DND-41 (cell line): ENCODE results near the gene CDH20.

Experiments used
- CTCF ChIP-seq: IDR thresholded peaks from 2 replicates; pipeline ENCODE4 v1.5.1; 2012; ENCODE audit warnings: borderline replicate concordance, low read length, moderate library complexity, mild to moderate bottlenecking; ENCODE audit not compliant: poor library complexity, severe bottlenecking; ENCODE audit errors: extremely low read depth
- EZH2 ChIP-seq: IDR thresholded peaks from 3 replicates; pipeline ENCODE4 v1.6.1; 2012; ENCODE audit warnings: borderline replicate concordance, low read depth, mild to moderate bottlenecking, moderate library complexity, low read length, inconsistent platforms; ENCODE audit not compliant: severe bottlenecking

GRCh38 chr18:61578846-61579245 lies 245.6 kb downstream of the CDH20 start:
- TF ChIP-seq CTCF, result no peak
- no peak for TF ChIP-seq EZH2
